AG10803 (cell line): ENCODE measurements around the gene LONRF3.
"Not testable (repeated sequence)": the region's sequence is repeated elsewhere in the genome, so short reads cannot be mapped to it uniquely, and the experiment has no call there.

Experiments
- DNase-seq: peaks from one replicate; pipeline ENCODE4 v3.0.0; 2010; ENCODE audit warnings: low read depth
- H3K4me3 ChIP-seq: 2 replicates; pipeline ENCODE4 v1.5.1; 2011; ENCODE audit warnings: mild to moderate bottlenecking, low read length, control low read depth
- CTCF ChIP-seq: conservative IDR thresholded peaks from 2 replicates; pipeline ENCODE4 v1.5.1; 2011; ENCODE audit warnings: mild to moderate bottlenecking, low read length, control low read depth, inconsistent platforms

LONRF3 gene

GRCh38 chrX:119017077-119017476, 42.7 kb downstream of the LONRF3 start:
- no peak for TF ChIP-seq CTCF
- H3K4me3 ChIP-seq, result no peak overlapping the region
- no peak for DNase-seq

GRCh38 chrX:119025900-119026299, 51.5 kb downstream of the LONRF3 start:
- no peak for TF ChIP-seq CTCF
- DNase-seq, result no peak
- H3K4me3 ChIP-seq, result no peak overlapping the region

- not testable (repeated sequence) for DNase-seq, H3K4me3 ChIP-seq
Observed at GRCh38 chrX:119026344-119026743, 51.9 kb downstream of the LONRF3 start.

- DNase-seq, H3K4me3 ChIP-seq: not testable (repeated sequence)
Observed at GRCh38 chrX:119027960-119028732, 53.7 kb downstream of the LONRF3 start.

GRCh38 chrX:119028733-119029330, 54.4 kb downstream of the LONRF3 start:
- TF ChIP-seq CTCF, result no peak
- no peak for DNase-seq
- H3K4me3 ChIP-seq, result no peak overlapping the region

GRCh38 chrX:119029656-119030055, 55.2 kb downstream of the LONRF3 start:
- H3K4me3 ChIP-seq, result not testable (repeated sequence)

GRCh38 chrX:119030990-119031389, 56.6 kb downstream of the LONRF3 start:
- no peak overlapping the region for H3K4me3 ChIP-seq
- DNase-seq, result no peak
- no peak for TF ChIP-seq CTCF

More at GRCh38 chrX:119029656-119030055, 55.2 kb downstream of the LONRF3 start:
- DNase-seq, result not testable (repeated sequence)

- no peak overlapping the region for H3K4me3 ChIP-seq
- TF ChIP-seq CTCF, result no peak
- no peak for DNase-seq
Observed at GRCh38 chrX:119036107-119037029, 62.0 kb downstream of the LONRF3 start.
